H9 (cell line): ENCODE results near the gene KCTD19. TPM values are rescaled to one million over a fixed set of nuclear protein-coding genes. Genes with fewer than 3 reads are reported as not detected.
A peak's percentile ranks its signal among the peaks of the same experiment; 100 is the strongest.

ENCODE experiments used
- DNase-seq: peaks from one replicate; pipeline ENCODE4 v3.0.0-alpha.2; 2017
- H2AFZ ChIP-seq: one replicate; pipeline ENCODE4 v1.6.1; 2013; ENCODE audit warnings: mild to moderate bottlenecking, low read length, control low read depth, moderate library complexity
- H2AK5ac ChIP-seq: 2 replicates; pipeline ENCODE4 v1.6.1; 2013; ENCODE audit warnings: low read length, control low read depth, mixed read lengths; ENCODE audit not compliant: insufficient read length
- H2BK120ac ChIP-seq: one replicate; pipeline ENCODE4 v1.6.1; 2013; ENCODE audit warnings: low read depth, mild to moderate bottlenecking, low read length, control low read depth, inconsistent platforms; ENCODE audit not compliant: poor library complexity, severe bottlenecking
- H2BK12ac ChIP-seq: 2 replicates; pipeline ENCODE4 v1.6.1; 2013; ENCODE audit warnings: low read length, control low read depth, mixed read lengths, low read depth; ENCODE audit not compliant: insufficient read length
- H2BK15ac ChIP-seq: 2 replicates; pipeline ENCODE4 v1.6.1; 2013; ENCODE audit warnings: low read depth, low read length, control low read depth
- H2BK20ac ChIP-seq: one replicate; pipeline ENCODE4 v1.6.1; 2013; ENCODE audit warnings: low read depth, mild to moderate bottlenecking, low read length, control low read depth, inconsistent platforms; ENCODE audit not compliant: poor library complexity, severe bottlenecking
- H2BK5ac ChIP-seq: 2 replicates; pipeline ENCODE4 v1.6.1; 2013; ENCODE audit warnings: low read length, control low read depth, mixed read lengths; ENCODE audit not compliant: insufficient read length
- H3K14ac ChIP-seq: 2 replicates; pipeline ENCODE4 v1.6.1; 2013; ENCODE audit warnings: low read length, control low read depth; ENCODE audit not compliant: insufficient read depth
- H3K18ac ChIP-seq: 2 replicates; pipeline ENCODE4 v1.6.1; 2013; ENCODE audit warnings: low read depth, mild to moderate bottlenecking, mixed read lengths, low read length, control low read depth; ENCODE audit not compliant: insufficient read length
- H3K23ac ChIP-seq: 2 replicates; pipeline ENCODE4 v1.6.1; 2013; ENCODE audit warnings: low read length, control low read depth, mixed read lengths, low read depth; ENCODE audit not compliant: insufficient read length
- H3K23me2 ChIP-seq: 2 replicates; pipeline ENCODE4 v1.6.1; 2013; ENCODE audit warnings: low read depth, mild to moderate bottlenecking, mixed read lengths, low read length, control low read depth; ENCODE audit not compliant: insufficient read length, poor library complexity, severe bottlenecking
- H3K27ac ChIP-seq: 2 replicates; pipeline ENCODE4 v1.5.1; 2013; ENCODE audit warnings: low read length, control low read depth, mixed read lengths, low read depth; ENCODE audit not compliant: insufficient read length
- H3K27me3 ChIP-seq: 2 replicates; pipeline ENCODE4 v1.6.1; 2013; ENCODE audit warnings: low read length, control low read depth, inconsistent platforms; ENCODE audit not compliant: insufficient read depth
- H3K4ac ChIP-seq: 2 replicates; pipeline ENCODE4 v1.6.1; 2013; ENCODE audit warnings: low read depth, mild to moderate bottlenecking, control low read depth, inconsistent platforms, low read length, moderate library complexity
- H3K4me1 ChIP-seq: 2 replicates; pipeline ENCODE4 v1.6.1; 2013; ENCODE audit warnings: low read length, control low read depth, inconsistent platforms; ENCODE audit not compliant: insufficient read depth
- H3K4me2 ChIP-seq: 2 replicates; pipeline ENCODE4 v1.6.1; 2013; ENCODE audit warnings: low read length, control low read depth, mixed read lengths; ENCODE audit not compliant: insufficient read length, insufficient read depth
- H3K56ac ChIP-seq: 2 replicates; pipeline ENCODE4 v1.6.1; 2013; ENCODE audit warnings: low read depth, mild to moderate bottlenecking, mixed read lengths, low read length, control low read depth; ENCODE audit not compliant: insufficient read length
- H3K79me1 ChIP-seq: 2 replicates; pipeline ENCODE4 v1.6.1; 2013; ENCODE audit warnings: low read depth, mild to moderate bottlenecking, moderate library complexity, low read length, control low read depth, inconsistent platforms; ENCODE audit not compliant: insufficient read depth, poor library complexity, severe bottlenecking
- H3K79me2 ChIP-seq: 2 replicates; pipeline ENCODE4 v1.6.1; 2013; ENCODE audit warnings: low read length, control low read depth, inconsistent platforms; ENCODE audit not compliant: insufficient read depth
- H3K9ac ChIP-seq: 2 replicates; pipeline ENCODE4 v1.6.1; 2013; ENCODE audit warnings: low read length, control low read depth, mixed read lengths; ENCODE audit not compliant: insufficient read length; ENCODE audit errors: extremely low read depth
- H3K9me3 ChIP-seq: one replicate; pipeline ENCODE4 v1.6.1; 2013; ENCODE audit warnings: low read depth, low read length, inconsistent platforms; ENCODE audit not compliant: control insufficient read depth
- H3T11ph ChIP-seq: one replicate; pipeline ENCODE4 v1.6.1; 2013; ENCODE audit warnings: mild to moderate bottlenecking, low read length, control low read depth, inconsistent platforms
- H4K20me1 ChIP-seq: one replicate; pipeline ENCODE4 v1.6.1; 2013; ENCODE audit not compliant: control insufficient read depth, insufficient read length, insufficient read depth
- H4K5ac ChIP-seq: 2 replicates; pipeline ENCODE4 v1.6.1; 2013; ENCODE audit warnings: low read depth, mild to moderate bottlenecking, mixed read lengths, low read length, control low read depth; ENCODE audit not compliant: insufficient read length
- H4K8ac ChIP-seq: replicated peaks from 2 replicates; pipeline ENCODE4 v1.6.1; 2013; ENCODE audit warnings: low read length, control low read depth, mixed read lengths, low read depth; ENCODE audit not compliant: insufficient read length
- H4K91ac ChIP-seq: 2 replicates; pipeline ENCODE4 v1.6.1; 2013; ENCODE audit warnings: low read depth, mild to moderate bottlenecking, moderate library complexity, mixed read lengths, low read length, control low read depth; ENCODE audit not compliant: insufficient read length
- H3K27ac Mint-ChIP-seq, 3 experiments: 2 replicates in 2 of 3; 3 replicates in 1 of 3; pipeline ENCODE4 v1.8.0; 2020 to 2021; ENCODE audit warnings: mixed read lengths in 3 of 3, mild to moderate bottlenecking in 1 of 3, moderate library complexity in 1 of 3
- H3K27me3 Mint-ChIP-seq: 2 replicates; pipeline ENCODE4 v1.8.0; 2021; ENCODE audit warnings: low read depth, mild to moderate bottlenecking, moderate library complexity, mixed read lengths
- H3K36me3 Mint-ChIP-seq, 3 experiments: 2 replicates in 2 of 3; 3 replicates in 1 of 3; pipeline ENCODE4 v1.8.0; 2020 to 2021; ENCODE audit warnings: low read depth in 3 of 3, mixed read lengths in 3 of 3; ENCODE audit not compliant: insufficient read depth in 1 of 3
- H3K4me1 Mint-ChIP-seq, 2 experiments: 2 replicates each; pipeline ENCODE4 v1.8.0; 2020; ENCODE audit warnings: mixed read lengths in 2 of 2
- H3K4me3 Mint-ChIP-seq, 2 experiments: 2 replicates in 1 of 2; 3 replicates in 1 of 2; pipeline ENCODE4 v1.8.0; 2020 to 2021; ENCODE audit warnings: mild to moderate bottlenecking in 2 of 2, mixed read lengths in 2 of 2, moderate library complexity in 1 of 2
- H3K9me3 Mint-ChIP-seq, 2 experiments: 2 replicates in 1 of 2; 3 replicates in 1 of 2; pipeline ENCODE4 v1.8.0; 2020; ENCODE audit warnings: mild to moderate bottlenecking in 2 of 2, mixed read lengths in 2 of 2, moderate library complexity in 1 of 2
- WGBS: extraction: QIAGEN DNeasy Blood & Tissue Kit; methylation state at CpG from one replicate; pipeline ENCODE4 v1.1.7; 2013; ENCODE audit warnings: missing lambda C conversion rate, low lambda C conversion rate, mixed read lengths; ENCODE audit not compliant: insufficient read length; ENCODE audit errors: extremely low coverage; 5-methylcytosine and 5-hydroxymethylcytosine counted together
- total RNA-seq: library from RNA; stranded (reverse); gene quantifications from 2 replicates; pipeline ENCODE4 v1.2.1, GENCODE V29; 2021
- TF ChIP-seq, protein P1 (sequence below): fragments of 200-600 bp; sonication (generic); conservative IDR thresholded peaks from 3 replicates; pipeline ENCODE4 v1.8.0; 2021; ENCODE audit warnings: antibody characterized with exemption, mild to moderate bottlenecking

KCTD19 gene
- total RNA-seq, 1 experiment from 2014 or later, result 0.13 TPM

- no peaks in the 10 kb centered on the region for H3K79me1 ChIP-seq
- H4K8ac ChIP-seq, result no peak overlapping the region
- no peak overlapping the region for H2BK12ac ChIP-seq
- no peak overlapping the region for H3K4ac ChIP-seq
- H3K9ac ChIP-seq, result no peak overlapping the region
- Mint-ChIP-seq H3K27me3 (peaks cover 5% of the 10 kb centered on the region; the same call in 1 of the 2 replicates), H3K4me1 (no peaks in the 10 kb centered on the region), H3K4me3 (no peak overlapping the region), H3K36me3 (peaks cover 0 to 5% (median 0%) of the 10 kb centered on the region in 3 experiments; a peak in 4 of 7 replicates), H3K9me3 (peaks cover 10 to 15% of the 10 kb centered on the region in 2 experiments), H3K27ac (no peak overlapping the region)
- no peaks in the 10 kb centered on the region for H3K79me2 ChIP-seq
- H2BK15ac ChIP-seq, result no peak overlapping the region
- H3K23me2 ChIP-seq, result no peaks in the 10 kb centered on the region
- H3K23ac ChIP-seq, result no peak overlapping the region
- H3T11ph ChIP-seq, result no peak overlapping the region
- WGBS, result no CpG with 5 or more reads among the region's 2 CpGs
- no peaks in the 10 kb centered on the region for H3K4me1 ChIP-seq
- H3K56ac ChIP-seq, result no peak overlapping the region
- no peak overlapping the region for H4K5ac ChIP-seq
- H3K18ac ChIP-seq, result no peak overlapping the region
- no peak overlapping the region for H3K4me2 ChIP-seq
- no peak overlapping the region for H2BK20ac ChIP-seq
- no peak overlapping the region for H3K14ac ChIP-seq
- H2AFZ ChIP-seq, result no peak overlapping the region
- no peaks in the 10 kb centered on the region for H3K9me3 ChIP-seq
- no peaks in the 10 kb centered on the region for H4K20me1 ChIP-seq
- H3K27ac ChIP-seq, result no peak overlapping the region
- no peak for DNase-seq
- no peak overlapping the region for H4K91ac ChIP-seq
- no peaks in the 10 kb centered on the region for H3K27me3 ChIP-seq
- TF ChIP-seq, protein P1, sequence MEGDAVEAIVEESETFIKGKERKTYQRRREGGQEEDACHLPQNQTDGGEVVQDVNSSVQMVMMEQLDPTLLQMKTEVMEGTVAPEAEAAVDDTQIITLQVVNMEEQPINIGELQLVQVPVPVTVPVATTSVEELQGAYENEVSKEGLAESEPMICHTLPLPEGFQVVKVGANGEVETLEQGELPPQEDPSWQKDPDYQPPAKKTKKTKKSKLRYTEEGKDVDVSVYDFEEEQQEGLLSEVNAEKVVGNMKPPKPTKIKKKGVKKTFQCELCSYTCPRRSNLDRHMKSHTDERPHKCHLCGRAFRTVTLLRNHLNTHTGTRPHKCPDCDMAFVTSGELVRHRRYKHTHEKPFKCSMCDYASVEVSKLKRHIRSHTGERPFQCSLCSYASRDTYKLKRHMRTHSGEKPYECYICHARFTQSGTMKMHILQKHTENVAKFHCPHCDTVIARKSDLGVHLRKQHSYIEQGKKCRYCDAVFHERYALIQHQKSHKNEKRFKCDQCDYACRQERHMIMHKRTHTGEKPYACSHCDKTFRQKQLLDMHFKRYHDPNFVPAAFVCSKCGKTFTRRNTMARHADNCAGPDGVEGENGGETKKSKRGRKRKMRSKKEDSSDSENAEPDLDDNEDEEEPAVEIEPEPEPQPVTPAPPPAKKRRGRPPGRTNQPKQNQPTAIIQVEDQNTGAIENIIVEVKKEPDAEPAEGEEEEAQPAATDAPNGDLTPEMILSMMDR, result 0 out of 3 replicates have a peak, but pooled peaks have one; percentile 27
- H2AK5ac ChIP-seq, result no peak overlapping the region
- no peak overlapping the region for H2BK5ac ChIP-seq
- H2BK120ac ChIP-seq, result no peak overlapping the region
Measured at GRCh38 chr16:67339453-67339852, 12.9 kb upstream of the KCTD19 start.
